HG03558 (cell line): Measurements from ENCODE around the gene UGT1A5.
"Not testable (repeated sequence)": the region's sequence is repeated elsewhere in the genome, so short reads cannot be mapped to it uniquely, and the experiment has no call there.

Experiments used
- ATAC-seq: cut with Tn5 transposase; IDR thresholded peaks from one replicate; pipeline ENCODE4 v1.9.1; 2021; ENCODE audit warnings: moderate number of reproducible peaks; ENCODE audit not compliant: unreplicated experiment; ENCODE audit errors: extremely low read depth

Gene UGT1A5

DNA sequence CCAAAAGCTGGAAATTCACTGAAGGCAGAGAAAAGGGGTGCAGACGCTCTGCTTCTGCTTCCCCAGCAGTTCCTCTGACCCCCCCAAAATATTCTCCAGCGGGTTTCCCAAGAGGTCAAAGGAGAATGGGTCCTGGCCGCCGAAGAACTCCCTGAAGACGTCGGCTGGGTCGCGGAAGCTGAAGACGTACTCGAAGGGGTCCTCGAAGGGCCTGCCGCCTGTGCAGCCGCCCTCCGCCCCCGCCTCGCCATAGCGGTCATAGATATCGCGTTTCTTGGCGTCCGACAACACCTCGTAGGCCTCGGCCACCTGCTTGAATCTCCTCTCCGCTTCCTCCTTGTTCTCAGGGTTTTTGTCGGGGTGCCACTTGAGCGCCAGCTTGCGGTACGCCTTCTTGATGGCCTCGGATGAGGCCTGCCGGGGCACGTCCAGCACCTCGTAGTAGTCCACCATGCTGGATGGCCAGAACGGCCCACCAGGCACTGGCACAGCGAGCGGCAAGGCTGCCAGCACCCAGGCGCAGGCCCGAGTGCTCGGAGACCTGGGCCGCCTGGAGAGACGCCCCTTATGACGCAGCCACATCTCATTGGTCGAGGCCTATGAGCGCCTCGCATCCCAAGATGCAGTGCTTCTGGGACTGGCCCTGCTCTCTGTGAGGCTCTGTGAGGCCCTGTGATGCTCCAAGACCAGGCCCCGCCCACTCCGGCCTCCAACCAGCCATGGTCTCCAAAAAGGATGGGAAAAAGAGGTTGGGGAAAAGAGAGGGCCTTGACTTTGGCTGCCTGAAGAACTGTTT is 31.0 kb downstream of the UGT1A5 start:
- ATAC-seq: no peak

DNA sequence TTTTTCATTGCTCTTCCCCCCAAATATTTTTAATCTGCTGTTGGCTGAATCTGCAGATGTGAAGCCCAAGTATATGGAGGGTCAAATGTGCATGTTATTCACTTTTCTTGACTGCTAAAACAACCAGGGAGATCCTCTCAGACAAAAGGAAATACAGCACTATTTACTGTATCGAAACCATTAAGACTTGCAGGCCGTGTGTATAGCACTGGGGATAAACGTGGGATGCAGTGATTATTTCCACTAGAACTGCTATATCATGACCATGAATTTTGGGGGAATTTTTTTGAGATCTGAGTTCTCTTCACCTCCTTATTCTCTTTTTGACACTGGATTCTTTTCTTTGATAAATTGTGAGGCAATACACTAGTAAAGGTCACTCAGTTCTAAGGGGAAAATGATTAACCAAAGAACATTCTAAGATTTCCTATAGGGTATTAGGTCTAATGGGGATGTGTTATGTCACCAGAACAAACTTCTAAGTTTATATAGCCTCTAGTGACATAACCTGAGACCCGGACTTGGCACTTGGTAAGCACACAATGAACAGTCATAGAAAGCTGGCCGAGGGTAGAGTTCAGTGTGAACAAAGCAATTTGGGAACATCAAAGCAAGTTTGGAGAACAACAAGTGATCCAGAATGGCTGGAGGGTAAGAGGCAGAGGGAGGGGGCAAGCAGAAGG is 32.5 kb downstream of the UGT1A5 start:
- ATAC-seq: no peak

DNA sequence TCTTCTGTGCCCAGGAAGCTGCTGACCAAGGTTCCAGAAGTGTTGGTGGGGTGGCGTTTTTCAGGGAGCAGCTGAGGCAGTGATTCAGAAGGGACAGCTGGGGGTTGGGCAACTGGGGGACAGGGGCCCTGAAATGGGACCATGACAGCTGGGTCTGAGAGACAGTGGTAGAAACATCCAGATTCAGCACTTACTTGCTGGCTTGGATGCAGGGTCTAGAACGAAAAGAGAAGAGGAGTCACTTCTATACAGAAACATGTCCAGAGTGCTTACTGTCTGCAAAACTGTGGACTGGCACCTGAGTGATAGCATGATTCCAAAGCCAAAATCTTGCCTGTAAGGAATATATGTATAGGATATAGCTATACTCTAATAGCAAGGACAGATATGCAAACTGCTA is 33.1 kb downstream of the UGT1A5 start:
- not testable (repeated sequence) for ATAC-seq

DNA sequence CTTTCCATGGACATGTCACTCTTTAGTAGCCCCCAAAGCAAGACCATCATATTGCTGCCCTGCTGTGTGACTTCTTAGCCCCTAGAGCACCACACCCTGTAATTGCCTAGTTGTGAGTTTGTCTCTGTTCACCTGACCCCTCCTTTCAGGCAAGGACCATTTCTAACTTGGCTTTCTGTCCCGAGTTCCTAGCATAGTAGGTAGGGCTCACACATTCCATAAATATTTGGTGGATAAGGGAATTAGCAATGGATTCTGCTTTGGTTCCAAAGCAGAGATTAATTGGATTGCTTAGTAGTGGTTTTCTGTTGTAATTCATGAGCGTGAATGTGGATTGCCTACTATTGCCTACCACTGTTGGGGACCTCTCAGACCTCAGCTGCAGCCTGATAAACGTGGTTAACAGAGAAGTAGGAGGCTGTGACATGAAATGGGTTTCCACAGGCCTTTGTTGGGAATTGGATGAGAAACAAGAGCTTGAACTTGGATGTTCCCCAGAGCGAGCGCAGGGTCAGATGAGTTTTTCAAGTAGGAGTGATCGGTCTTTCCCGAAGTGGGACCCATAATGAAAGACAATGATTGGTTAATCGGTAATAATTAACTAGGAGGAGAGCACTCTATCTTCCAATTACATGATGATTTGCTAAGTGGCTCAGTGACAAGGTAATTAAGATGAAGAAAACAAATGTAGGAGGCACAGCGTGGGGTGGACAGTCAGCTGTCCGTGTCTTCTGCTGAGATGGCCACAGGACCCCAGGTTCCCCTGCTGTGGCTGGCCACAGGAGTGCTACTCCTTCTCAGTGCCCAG is 34.0 kb downstream of the UGT1A5 start:
- no peak for ATAC-seq

DNA sequence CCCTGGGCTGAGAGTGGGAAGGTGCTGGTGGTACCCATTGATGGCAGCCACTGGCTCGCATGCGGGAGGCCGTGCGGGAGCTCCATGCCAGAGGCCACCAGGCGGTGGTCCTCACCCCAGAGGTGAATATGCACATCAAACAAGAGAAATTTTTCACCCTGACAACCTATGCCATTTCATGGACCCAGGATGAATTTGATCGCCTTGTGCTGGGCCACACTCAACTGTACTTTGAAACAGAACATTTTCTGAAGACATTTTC is 34.5 kb downstream of the UGT1A5 start:
- no peak for ATAC-seq

DNA sequence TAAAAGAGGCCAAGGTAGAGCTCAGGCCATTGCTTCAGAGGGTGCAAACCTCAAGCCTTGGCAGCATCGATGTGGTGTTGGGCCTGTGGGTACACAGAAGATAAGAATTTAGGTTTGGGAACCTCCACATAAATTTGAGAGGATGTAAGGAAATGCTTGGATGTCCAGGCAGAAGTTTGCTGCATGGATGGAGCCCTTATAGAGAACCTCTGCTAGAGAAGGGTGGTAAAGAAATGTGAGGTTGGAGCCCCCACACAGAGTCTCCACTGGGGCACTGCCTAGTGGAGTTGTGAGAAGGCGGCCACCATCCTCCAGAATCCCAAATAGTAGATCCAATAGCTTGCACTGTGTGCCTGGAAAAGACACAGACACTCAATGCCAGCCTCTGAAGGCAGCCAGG is 38.0 kb downstream of the UGT1A5 start:
- ATAC-seq: not testable (repeated sequence)

DNA sequence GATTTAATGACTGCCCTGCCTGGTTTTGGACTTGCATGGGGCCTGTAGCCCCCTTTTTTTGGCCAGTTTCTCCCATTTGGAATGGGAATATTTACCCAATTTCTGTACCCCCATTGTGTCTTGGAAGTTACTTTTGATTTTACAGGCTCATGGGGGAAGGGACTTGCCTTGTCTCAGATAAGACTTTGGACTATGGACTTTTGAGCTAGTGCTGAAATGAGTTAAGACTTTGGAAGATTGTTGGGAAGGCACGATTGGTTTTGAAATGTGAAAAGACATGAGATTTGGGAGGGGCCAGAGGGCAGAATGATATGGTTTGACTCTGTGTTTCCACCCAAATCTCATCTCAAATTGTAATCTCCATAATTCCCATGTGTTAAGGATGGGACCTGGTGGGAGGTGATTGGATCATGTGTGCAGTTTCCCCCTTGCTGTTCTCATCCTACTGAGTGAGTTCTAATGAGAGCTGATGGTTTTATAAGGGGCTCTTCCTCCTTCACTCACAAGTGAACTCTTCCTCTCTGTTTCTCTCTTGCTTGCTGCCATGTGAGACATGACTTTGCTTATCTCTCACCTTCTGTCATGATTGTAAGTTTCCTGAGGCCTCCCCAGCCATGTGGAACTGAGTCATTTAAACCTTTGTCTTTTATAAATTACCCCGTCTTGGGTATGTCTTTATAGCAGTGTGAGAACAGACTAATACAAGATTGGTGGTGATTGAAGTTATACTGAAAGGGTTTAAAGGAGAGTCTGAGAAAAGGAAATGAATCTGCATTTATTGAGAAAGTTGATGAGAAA is 38.7 kb downstream of the UGT1A5 start:
- not testable (repeated sequence) for ATAC-seq

DNA sequence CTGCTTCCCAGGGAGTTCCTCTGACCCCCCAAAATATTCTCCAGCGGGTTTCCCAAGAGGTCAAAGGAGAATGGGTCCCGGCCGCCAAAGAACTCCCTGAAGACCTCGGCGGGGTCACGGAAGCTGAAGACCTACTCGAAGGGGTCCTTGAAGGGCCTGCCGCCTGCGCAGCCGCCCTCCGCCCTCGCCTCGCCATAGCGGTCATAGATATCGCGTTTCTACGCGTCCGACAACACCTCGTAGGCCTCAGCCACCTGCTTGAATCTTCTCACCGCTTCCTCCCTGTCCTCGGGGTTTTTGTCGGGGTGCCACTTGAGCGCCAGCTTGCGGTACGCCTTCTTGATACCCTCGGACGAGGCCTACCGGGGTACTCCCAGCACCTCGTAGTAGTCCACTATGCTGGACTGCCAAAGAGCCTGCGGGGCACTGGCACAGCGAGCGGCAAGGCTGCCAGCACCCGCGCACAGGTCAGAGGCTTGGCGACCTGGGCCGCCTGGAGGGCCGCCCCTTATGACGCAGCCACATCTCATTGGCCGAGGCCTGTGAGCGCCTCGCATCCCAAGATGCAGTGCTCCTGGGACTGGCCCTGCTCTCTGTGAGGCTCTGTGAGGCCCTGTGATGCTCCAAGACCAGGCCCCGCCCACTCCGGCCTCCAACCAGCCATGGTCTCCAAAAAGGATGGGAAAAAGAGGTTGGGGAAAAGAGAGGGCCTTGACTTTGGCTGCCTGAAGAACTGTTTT is 42.3 kb downstream of the UGT1A5 start:
- ATAC-seq: no peak

DNA sequence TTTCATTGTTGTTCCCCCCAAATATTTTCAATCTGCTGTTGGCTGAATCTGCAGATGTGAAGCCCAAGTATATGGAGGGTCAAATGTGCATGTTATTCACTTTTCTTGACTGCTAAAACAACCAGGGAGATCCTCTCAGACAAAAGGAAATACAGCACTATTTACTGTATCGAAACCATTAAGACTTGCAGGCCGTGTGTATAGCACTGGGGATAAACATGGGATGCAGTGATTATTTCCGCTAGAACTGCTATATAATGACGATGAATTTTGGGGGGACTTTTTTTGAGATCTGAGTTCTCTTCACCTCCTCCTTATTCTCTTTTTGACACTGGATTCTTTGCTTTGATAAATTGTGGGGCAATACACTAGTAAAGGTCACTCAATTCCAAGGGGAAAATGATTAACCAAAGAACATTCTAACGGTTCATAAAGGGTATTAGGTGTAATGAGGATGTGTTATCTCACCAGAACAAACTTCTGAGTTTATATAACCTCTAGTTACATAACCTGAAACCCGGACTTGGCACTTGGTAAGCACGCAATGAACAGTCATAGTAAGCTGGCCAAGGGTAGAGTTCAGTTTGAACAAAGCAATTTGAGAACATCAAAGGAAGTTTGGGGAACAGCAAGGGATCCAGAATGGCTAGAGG is 43.8 kb downstream of the UGT1A5 start:
- ATAC-seq: no peak

DNA sequence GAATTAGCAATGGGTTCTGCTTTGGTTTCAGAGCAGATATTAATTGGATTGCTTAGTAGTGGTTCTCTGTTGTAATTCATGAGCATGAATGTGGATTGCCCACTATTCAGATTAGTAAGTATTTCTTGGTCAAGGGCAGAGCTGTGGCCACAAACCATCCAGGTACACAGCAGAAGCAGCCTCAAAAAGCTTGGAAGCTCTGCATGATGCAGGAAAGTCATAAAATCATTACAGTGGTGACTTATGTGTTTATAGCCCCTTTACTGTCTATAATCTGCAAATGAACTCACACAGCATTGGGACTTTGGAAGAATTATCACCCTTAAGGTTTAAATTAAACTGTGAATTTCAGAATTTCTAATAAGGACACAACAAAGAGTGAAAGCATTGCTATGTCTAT is 45.4 kb downstream of the UGT1A5 start:
- no peak for ATAC-seq

DNA sequence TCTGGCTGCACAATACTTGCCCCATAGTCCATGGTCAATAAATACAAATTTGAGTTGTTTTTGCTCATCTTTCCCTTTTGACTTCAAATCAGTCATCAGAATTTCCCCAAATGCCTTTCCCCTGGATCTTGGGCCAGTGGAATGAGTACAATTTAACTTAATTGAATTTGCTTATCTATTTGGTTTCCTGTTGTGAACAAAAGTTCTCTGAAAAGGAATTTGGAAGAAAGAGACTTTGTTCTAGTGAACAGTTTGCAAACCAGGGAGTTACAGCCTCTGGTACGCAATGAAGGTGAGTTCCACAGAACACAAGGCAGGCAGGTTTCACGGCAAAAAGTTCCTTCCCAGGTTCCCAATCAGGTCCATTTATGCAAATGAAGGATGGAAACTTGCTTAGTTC is 46.1 kb downstream of the UGT1A5 start:
- ATAC-seq: no peak

DNA sequence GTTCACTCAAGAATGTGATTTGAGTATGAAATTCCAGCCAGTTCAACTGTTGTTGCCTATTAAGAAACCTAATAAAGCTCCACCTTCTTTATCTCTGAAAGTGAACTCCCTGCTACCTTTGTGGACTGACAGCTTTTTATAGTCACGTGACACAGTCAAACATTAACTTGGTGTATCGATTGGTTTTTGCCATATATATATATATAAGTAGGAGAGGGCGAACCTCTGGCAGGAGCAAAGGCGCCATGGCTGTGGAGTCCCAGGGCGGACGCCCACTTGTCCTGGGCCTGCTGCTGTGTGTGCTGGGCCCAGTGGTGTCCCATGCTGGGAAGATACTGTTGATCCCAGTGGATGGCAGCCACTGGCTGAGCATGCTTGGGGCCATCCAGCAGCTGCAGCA is 47.3 kb downstream of the UGT1A5 start, which contains the start of gene UGT1A1:
Gene UGT1A1 (plus strand): TSS at position 228 of the 400 bp plus-strand sequence. CDS start 18 bp downstream, at position 246.
- no peak for ATAC-seq

DNA sequence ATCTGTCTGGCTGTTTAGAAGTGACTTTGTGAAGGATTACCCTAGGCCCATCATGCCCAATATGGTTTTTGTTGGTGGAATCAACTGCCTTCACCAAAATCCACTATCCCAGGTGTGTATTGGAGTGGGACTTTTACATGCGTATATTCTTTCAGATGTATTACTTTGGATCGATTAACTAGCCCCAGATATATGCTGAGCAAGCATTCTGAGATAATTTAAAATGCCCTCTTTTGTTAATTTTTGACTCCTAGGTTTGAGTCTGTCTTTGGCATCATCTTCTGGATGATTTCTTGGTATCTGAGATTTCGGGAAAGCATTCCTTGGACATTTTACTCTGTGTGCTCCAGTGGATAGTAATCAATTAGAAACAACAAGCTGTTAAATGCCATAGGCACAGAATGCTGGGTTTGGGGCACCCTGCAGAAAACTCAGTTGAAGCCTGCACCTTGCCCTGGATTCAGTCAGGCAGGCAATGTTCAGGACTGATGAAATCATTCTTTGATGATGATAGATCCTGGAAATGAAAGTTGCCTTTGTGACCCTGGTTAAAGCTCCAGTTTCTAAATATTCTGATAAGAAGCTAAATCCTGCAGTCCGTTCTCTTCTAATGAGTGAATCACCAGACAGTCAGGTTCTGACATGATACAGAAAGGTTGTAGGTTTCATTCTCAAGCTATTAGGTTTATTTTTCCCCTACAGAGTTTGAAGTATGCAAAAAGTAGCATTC is 48.5 kb downstream of the UGT1A5 start:
- no peak for ATAC-seq

DNA sequence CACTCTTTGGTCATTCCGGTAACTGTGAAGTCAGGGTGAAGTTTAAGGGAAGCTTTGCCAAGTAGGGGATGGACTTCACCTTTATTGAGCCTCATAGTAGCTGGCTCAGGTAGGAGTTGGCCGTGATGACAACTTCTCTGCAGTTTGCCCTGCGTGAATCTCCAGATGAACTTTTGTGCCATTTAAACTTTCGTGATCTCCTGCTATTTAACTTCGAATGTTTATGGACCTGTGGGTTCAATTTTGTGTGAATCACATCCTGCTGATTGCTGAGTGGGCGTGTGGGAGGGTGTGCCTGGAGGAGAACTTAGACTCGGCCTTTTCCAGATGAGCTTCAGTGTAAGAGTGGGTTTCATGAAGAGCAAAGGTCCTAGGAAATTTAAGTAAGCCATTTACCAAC is 51.6 kb downstream of the UGT1A5 start:
- no peak for ATAC-seq

DNA sequence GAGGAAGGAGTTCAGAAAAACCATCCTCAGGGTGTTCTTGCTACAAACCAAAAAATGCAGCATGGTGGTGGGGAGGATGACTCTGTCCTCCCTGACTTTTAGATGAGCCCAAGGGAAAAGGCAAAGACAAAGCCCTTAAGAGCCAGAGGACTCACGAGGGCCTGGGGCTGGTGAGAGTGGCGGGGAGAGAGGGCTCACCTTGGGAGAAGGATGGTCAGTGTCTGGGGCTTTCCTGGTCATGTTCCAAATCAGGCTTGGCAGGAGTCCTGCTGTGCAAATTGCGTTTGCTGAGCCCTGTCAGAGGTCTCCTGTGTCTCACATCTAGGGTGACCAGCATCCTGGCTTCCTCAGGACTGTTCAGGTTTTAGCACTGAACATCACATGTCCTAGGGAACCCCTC is 52.1 kb downstream of the UGT1A5 start:
- ATAC-seq: no peak

DNA sequence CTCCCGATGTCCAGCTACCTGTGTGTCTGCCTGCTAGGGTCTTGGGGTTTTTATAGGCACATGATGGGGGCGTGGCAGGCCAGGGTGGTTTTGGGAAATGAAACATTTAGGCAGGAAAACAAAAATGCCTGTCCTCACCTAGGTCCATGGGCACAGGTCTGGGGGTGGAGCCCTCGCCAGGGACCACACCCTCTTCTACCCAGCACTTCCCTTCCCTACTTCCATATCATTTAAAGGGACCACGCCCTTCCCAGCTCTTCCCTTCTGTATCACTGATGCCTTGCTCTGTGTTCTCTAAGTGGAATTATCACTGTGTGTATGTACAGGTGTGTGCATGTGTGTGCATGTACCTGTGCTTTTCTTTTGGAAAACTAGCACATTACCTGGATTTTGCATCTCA is 53.7 kb downstream of the UGT1A5 start:
- ATAC-seq: no peak

DNA sequence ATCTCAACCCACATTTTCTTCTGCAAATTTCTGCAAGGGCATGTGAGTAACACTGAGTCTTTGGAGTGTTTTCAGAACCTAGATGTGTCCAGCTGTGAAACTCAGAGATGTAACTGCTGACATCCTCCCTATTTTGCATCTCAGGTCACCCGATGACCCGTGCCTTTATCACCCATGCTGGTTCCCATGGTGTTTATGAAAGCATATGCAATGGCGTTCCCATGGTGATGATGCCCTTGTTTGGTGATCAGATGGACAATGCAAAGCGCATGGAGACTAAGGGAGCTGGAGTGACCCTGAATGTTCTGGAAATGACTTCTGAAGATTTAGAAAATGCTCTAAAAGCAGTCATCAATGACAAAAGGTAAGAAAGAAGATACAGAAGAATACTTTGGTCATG is 55.4 kb downstream of the UGT1A5 start:
- no peak for ATAC-seq

DNA sequence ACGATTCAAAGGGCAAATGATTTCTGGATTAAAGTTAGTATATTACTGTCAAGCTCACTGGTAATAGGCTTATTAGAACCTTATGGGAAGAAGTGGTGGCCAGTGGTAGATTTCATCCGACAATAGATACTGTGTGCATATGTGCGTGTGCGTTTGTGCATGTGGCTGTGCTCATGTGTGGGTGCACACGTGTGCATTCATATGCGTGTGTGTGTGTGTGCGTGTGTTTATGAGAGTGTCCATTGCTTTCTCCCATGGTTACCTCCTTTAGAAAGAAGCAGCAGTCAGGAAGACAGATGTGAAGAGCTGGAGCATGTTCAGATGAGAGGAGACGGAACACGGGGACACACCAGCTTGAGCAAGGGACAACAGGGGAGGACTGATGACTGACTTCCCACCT is 56.6 kb downstream of the UGT1A5 start:
- ATAC-seq: no peak

DNA sequence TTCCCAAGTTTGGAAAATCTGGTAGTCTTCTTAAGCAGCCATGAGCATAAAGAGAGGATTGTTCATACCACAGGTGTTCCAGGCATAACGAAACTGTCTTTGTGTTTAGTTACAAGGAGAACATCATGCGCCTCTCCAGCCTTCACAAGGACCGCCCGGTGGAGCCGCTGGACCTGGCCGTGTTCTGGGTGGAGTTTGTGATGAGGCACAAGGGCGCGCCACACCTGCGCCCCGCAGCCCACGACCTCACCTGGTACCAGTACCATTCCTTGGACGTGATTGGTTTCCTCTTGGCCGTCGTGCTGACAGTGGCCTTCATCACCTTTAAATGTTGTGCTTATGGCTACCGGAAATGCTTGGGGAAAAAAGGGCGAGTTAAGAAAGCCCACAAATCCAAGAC is 59.4 kb downstream of the UGT1A5 start:
- no peak for ATAC-seq
